ENCODE results near the gene MCF2L2. TPM values are rescaled to one million over a fixed set of nuclear protein-coding genes. Genes with fewer than 3 reads are reported as not detected.

The MCF2L2 gene
- total RNA-seq, 1 donor from 2014 or later: 0.84 TPM

DNA sequence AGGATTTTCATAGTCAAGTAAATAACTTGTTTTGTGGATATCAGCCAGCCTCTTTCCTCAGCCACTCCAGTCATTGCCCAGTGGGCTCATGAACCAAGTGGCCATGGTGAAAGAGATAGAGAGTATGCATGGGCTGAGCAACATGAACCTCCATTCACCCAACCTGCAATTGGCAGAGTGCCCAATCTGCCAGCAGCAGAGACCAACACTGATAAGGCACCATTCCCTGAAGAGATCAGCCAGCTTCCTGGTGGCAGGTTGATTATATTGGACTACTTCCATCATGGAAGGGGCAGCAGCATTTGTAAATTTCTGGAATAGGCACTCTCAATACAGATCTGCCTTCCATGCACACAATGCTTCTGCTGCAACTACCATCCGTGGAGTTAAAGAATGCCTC is 10.3 kb upstream of the MCF2L2 start:
- Histone ChIP-seq H3K27me3 (ENCODE audit: control insufficient read depth, insufficient read depth, low read length) (no peaks in the 10 kb centered on the region), H3K36me3 (ENCODE audit: control insufficient read depth, insufficient read depth, low read length) (no peaks in the 10 kb centered on the region), H3K4me3 (ENCODE audit: low read depth, low read length) (no peak overlapping the region)
- DNase-seq (ENCODE audit: low read depth): no peak
- TF ChIP-seq, protein P1, sequence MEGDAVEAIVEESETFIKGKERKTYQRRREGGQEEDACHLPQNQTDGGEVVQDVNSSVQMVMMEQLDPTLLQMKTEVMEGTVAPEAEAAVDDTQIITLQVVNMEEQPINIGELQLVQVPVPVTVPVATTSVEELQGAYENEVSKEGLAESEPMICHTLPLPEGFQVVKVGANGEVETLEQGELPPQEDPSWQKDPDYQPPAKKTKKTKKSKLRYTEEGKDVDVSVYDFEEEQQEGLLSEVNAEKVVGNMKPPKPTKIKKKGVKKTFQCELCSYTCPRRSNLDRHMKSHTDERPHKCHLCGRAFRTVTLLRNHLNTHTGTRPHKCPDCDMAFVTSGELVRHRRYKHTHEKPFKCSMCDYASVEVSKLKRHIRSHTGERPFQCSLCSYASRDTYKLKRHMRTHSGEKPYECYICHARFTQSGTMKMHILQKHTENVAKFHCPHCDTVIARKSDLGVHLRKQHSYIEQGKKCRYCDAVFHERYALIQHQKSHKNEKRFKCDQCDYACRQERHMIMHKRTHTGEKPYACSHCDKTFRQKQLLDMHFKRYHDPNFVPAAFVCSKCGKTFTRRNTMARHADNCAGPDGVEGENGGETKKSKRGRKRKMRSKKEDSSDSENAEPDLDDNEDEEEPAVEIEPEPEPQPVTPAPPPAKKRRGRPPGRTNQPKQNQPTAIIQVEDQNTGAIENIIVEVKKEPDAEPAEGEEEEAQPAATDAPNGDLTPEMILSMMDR (IDR thresholded peaks at IDR 0.05; ENCODE audit: insufficient read depth, low read length, poor library complexity, severe bottlenecking): no peak

DNA sequence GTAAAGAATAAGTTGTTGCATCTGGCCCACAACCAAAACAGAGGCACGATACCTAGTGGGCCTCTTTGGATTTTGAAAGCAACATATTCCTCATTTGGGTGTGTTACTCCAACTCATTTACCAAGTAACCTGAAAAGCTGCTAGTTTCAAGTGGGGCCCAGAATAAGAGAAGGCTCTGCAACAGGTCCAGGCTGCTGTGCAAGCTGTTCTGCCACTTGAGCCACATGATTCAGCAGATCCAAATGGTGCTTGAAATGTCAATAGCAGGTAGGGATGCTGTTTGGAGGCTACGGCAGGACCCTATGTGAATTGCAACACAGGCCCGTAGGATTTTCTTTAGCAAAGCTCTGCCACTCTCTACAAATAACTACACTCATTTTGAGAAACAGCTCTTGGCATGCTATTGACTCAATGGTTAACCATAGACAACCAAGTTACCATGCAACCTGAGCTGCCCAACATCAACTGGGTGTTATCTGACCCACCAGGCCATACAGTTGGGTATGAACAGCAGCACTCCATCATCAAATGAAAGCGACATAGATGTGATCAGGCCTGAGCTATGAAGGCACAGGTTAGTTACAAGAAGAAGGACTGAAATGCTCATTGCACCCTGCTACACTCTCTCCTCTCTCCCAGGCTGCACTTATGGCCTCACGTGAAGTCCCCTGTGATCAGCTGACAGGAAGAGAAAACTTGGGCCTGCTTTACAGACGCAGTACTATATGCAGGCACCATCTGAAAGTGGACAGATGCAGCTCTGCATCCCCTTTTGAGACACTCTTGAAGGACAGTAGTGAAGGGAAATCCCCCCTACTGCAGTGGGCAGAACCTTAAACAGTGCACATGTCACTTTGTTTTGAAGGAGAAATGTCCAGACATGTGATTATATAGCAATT is 9.5 kb upstream of the MCF2L2 start:
- Histone ChIP-seq H3K27me3 (ENCODE audit: control insufficient read depth, insufficient read depth, low read length) (no peaks in the 10 kb centered on the region), H3K4me3 (ENCODE audit: low read depth, low read length) (no peak overlapping the region), H3K36me3 (ENCODE audit: control insufficient read depth, insufficient read depth, low read length) (no peaks in the 10 kb centered on the region)
- no peak for DNase-seq (ENCODE audit: low read depth)
- TF ChIP-seq, protein P1 (IDR thresholded peaks at IDR 0.05; ENCODE audit: insufficient read depth, low read length, poor library complexity, severe bottlenecking): no peak

DNA sequence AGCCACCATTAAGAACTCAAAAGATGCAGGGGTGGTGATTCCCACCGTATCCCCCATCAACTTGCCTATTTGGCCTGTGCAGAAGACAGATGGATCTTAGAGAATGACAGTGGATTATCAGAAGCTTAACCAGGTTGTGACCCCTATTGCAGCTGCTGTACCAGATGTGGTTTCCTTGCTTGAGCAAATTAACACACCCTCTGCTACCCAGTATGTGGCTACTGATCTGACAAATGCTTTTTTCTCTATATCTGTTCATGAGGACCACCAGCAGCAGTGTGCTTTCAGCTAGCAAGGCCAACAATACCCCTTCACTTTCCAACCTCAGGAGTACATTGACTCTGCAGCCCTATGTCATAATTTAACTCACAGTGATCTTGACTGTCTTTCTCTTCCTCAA is 8.6 kb upstream of the MCF2L2 start:
- no peaks in the 10 kb centered on the region for H3K36me3 ChIP-seq (ENCODE audit: control insufficient read depth, insufficient read depth, low read length)
- TF ChIP-seq, protein P1 (IDR thresholded peaks at IDR 0.05; ENCODE audit: insufficient read depth, low read length, poor library complexity, severe bottlenecking): no peak
- no peaks in the 10 kb centered on the region for H3K27me3 ChIP-seq (ENCODE audit: control insufficient read depth, insufficient read depth, low read length)
- no peak for DNase-seq (ENCODE audit: low read depth)
- H3K4me3 ChIP-seq (ENCODE audit: low read depth, low read length): no peak overlapping the region

DNA sequence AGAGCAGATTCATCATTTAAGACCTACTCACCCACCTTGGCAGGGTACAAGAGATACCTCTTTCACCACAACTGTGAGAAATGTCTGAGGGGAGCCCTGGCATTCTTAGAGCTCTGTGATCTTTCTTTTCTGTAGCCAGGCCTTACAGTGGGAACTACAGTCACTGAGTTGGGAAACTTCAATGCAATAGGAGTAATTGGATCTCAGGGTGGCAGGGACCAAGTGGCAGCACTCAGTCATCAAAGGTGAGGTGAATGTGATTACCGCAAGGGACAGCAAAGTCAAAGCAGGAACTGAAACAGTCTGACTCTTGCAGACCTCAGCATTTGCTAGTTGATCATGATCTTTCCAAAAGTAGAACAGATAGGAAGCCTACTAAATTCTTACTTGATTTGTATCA is 7.2 kb upstream of the MCF2L2 start:
- no peaks in the 10 kb centered on the region for H3K27me3 ChIP-seq (ENCODE audit: control insufficient read depth, insufficient read depth, low read length)
- DNase-seq (ENCODE audit: low read depth): no peak
- no peak overlapping the region for H3K4me3 ChIP-seq (ENCODE audit: low read depth, low read length)
- no peaks in the 10 kb centered on the region for H3K36me3 ChIP-seq (ENCODE audit: control insufficient read depth, insufficient read depth, low read length)
- TF ChIP-seq, protein P1 (IDR thresholded peaks at IDR 0.05; ENCODE audit: insufficient read depth, low read length, poor library complexity, severe bottlenecking): no peak

DNA sequence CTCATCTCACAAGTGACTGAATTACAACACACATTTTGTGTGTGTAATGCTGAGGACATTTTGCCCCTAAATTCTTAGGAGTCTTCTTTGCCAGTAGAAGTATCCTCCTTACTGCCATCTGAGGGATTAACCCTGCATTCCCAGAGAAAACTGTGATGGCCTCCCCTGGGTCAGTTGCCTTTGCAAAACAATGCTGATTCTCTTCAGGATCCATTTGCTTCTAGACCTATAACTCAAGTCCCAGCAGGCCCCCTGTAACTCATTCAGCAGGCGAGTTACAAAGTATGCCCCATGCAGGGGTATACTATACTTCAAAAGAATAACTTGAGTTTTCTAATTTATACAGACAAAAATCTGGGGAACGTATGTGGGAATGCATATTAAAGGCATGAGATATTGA is 6.6 kb upstream of the MCF2L2 start:
- TF ChIP-seq, protein P1 (IDR thresholded peaks at IDR 0.05; ENCODE audit: insufficient read depth, low read length, poor library complexity, severe bottlenecking): no peak
- peaks cover 2% of the 10 kb centered on the region for H3K27me3 ChIP-seq (ENCODE audit: control insufficient read depth, insufficient read depth, low read length)
- no peak for DNase-seq (ENCODE audit: low read depth)
- no peaks in the 10 kb centered on the region for H3K36me3 ChIP-seq (ENCODE audit: control insufficient read depth, insufficient read depth, low read length)
- no peak overlapping the region for H3K4me3 ChIP-seq (ENCODE audit: low read depth, low read length)

DNA sequence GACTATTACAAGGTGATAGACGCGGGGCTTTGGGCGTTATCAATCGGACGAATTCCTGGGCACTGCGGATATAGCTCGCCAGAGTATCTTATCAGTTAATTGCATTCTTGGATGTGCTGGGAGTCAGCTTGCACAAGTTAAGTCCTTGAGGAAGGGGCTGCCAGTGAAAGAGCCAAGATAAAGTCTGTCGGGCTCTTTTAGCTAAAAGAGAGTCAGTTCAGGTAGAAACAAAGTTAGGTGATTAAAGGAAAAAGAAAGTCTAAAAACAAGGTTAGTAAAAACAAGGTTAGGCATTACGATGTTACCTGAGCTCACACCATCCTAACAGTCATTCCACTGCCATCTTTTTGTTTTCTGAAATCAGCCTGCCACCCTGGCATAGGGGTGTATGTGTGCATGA is 6.1 kb upstream of the MCF2L2 start:
- no peaks in the 10 kb centered on the region for H3K36me3 ChIP-seq (ENCODE audit: control insufficient read depth, insufficient read depth, low read length)
- TF ChIP-seq, protein P1 (IDR thresholded peaks at IDR 0.05; ENCODE audit: insufficient read depth, low read length, poor library complexity, severe bottlenecking): no peak
- H3K27me3 ChIP-seq (ENCODE audit: control insufficient read depth, insufficient read depth, low read length): peaks cover 2% of the 10 kb centered on the region
- H3K4me3 ChIP-seq (ENCODE audit: low read depth, low read length): no peak overlapping the region
- no peak for DNase-seq (ENCODE audit: low read depth)

Data from kidney epithelial cell (primary cell).